DOHH2 (cell line): ENCODE data around the gene SPHK1.

Experiments used
- EZH2phosphoT487 ChIP-seq: fragments of 200-600 bp; sonication (generic); IDR thresholded peaks from 2 replicates; pipeline ENCODE4 v1.6.1; 2017; ENCODE audit warnings: borderline replicate concordance, mild to moderate bottlenecking, antibody characterized with exemption, low read length, moderate library complexity, mixed read lengths
- TF ChIP-seq, protein P1 (sequence below): fragments of 200-600 bp; sonication (generic); IDR thresholded peaks from one replicate; pipeline ENCODE4 v1.5.1; 2014; ENCODE audit warnings: antibody characterized with exemption, mild to moderate bottlenecking, low read depth, low read length; ENCODE audit not compliant: poor library complexity, severe bottlenecking

DNA sequence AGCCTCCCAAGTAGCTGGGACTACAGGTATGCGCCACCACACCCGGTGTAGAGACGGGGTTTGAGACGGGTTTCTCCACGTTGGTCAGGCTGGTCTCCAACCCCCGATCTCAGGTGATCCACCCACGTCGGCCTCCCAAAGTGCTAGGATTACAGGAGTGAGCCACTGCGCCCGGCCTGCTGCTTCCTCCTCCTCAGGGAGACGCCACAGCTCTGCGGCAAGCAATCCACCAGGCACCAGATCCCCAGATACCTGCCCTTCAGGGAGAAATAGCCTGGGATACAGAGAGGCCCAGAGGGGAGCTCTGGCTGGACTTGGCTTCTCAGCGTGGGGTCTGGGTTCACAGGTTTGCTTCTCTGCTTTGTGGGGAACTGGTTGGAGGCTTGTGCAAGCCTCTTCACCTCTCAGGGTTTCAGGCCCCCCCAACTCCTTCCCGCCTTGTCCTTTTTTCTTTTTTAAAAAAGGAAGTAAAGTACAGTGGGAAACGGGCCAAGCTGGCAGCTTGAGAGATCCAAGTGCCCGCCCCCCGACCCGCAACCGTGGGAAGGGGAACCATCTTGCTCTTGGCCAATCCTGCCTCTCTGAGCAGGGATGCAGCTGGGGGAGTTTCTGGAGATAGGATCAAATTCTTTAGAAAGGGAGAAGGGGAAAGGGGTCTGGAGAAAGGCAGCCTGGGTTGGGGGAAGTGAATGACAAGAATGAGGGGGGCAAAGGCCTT, 2.6 kb upstream of the SPHK1 start:
- TF ChIP-seq, protein P1, sequence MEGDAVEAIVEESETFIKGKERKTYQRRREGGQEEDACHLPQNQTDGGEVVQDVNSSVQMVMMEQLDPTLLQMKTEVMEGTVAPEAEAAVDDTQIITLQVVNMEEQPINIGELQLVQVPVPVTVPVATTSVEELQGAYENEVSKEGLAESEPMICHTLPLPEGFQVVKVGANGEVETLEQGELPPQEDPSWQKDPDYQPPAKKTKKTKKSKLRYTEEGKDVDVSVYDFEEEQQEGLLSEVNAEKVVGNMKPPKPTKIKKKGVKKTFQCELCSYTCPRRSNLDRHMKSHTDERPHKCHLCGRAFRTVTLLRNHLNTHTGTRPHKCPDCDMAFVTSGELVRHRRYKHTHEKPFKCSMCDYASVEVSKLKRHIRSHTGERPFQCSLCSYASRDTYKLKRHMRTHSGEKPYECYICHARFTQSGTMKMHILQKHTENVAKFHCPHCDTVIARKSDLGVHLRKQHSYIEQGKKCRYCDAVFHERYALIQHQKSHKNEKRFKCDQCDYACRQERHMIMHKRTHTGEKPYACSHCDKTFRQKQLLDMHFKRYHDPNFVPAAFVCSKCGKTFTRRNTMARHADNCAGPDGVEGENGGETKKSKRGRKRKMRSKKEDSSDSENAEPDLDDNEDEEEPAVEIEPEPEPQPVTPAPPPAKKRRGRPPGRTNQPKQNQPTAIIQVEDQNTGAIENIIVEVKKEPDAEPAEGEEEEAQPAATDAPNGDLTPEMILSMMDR, result no peak
- no peak for TF ChIP-seq EZH2phosphoT487
